Ishikawa (cell line): ENCODE data around the gene DLX1.

Source experiments
- CEBPB ChIP-seq: IDR thresholded peaks from 2 replicates; pipeline ENCODE4 v1.6.1; 2012
- CREB1 ChIP-seq: IDR thresholded peaks from 2 replicates; pipeline ENCODE4 v1.6.1; 2012; ENCODE audit warnings: low read depth
- EGR1 ChIP-seq: IDR thresholded peaks from 2 replicates; pipeline ENCODE4 v1.6.1; 2012
- EP300 ChIP-seq: IDR thresholded peaks from 2 replicates; pipeline ENCODE4 v1.6.1; 2012; ENCODE audit warnings: borderline replicate concordance
- FOXM1 ChIP-seq: IDR thresholded peaks from 2 replicates; pipeline ENCODE4 v1.6.1; 2012; ENCODE audit warnings: low read depth, borderline replicate concordance
- NFIC ChIP-seq: IDR thresholded peaks from 2 replicates; pipeline ENCODE4 v1.6.1; 2012
- TAF1 ChIP-seq: IDR thresholded peaks from 2 replicates; pipeline ENCODE4 v1.6.1; 2012; ENCODE audit warnings: low read depth, mild to moderate bottlenecking
- TCF12 ChIP-seq: IDR thresholded peaks from 2 replicates; pipeline ENCODE4 v1.6.1; 2012; ENCODE audit warnings: low read depth
- TEAD4 ChIP-seq: IDR thresholded peaks from 2 replicates; pipeline ENCODE4 v1.6.1; 2012
- YY1 ChIP-seq: IDR thresholded peaks from 2 replicates; pipeline ENCODE4 v1.6.1; 2012; ENCODE audit warnings: low read depth
- ZBTB7A ChIP-seq: IDR thresholded peaks from 2 replicates; pipeline ENCODE4 v1.6.1; 2012; ENCODE audit warnings: low read depth
- TF ChIP-seq, protein P1 (sequence below): IDR thresholded peaks from 2 replicates; pipeline ENCODE4 v1.6.1; 2012; ENCODE audit warnings: low read depth, mild to moderate bottlenecking
- TF ChIP-seq, protein P2 (sequence below): IDR thresholded peaks from 2 replicates; pipeline ENCODE4 v1.6.1; 2012
- TF ChIP-seq, protein P3 (sequence below): IDR thresholded peaks from 2 replicates; pipeline ENCODE4 v1.6.1; 2012

Gene DLX1

DNA sequence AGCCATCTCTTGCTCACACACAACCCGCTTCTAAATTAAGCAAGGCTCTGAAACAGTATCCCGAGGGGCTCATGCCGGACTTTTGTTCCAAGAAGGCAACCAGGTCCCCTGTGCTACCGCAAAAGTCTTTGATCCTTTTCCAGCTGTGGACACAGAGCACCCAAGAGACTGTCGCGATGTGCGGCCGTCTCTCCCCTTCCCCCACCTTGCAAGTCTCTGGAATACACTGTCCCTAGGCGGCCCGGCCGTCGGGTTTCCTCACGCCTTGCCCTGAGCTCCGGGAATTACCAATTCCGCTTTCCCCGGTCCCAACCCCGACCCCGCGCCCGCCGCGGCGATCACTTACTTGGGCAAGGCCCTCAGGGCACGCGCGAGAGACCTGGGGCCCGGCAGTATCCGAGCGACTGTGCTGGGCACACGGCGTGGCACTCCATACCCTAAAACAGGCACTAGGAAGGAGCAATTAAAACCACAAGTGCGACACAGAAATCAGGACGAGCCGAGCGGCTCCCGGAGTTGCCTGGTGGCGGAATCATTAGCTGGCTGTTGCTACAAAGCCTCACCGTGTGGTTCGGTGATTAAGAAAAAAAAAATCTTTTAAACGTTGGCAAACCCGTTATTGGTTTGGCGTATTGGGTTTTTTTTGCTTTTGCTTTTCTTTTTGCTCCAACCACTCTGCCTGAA lies 2.2 kb upstream of the DLX1 start:
- no peak for TF ChIP-seq TCF12
- TF ChIP-seq TEAD4: no peak
- no peak for TF ChIP-seq CEBPB
- TF ChIP-seq, protein P1, sequence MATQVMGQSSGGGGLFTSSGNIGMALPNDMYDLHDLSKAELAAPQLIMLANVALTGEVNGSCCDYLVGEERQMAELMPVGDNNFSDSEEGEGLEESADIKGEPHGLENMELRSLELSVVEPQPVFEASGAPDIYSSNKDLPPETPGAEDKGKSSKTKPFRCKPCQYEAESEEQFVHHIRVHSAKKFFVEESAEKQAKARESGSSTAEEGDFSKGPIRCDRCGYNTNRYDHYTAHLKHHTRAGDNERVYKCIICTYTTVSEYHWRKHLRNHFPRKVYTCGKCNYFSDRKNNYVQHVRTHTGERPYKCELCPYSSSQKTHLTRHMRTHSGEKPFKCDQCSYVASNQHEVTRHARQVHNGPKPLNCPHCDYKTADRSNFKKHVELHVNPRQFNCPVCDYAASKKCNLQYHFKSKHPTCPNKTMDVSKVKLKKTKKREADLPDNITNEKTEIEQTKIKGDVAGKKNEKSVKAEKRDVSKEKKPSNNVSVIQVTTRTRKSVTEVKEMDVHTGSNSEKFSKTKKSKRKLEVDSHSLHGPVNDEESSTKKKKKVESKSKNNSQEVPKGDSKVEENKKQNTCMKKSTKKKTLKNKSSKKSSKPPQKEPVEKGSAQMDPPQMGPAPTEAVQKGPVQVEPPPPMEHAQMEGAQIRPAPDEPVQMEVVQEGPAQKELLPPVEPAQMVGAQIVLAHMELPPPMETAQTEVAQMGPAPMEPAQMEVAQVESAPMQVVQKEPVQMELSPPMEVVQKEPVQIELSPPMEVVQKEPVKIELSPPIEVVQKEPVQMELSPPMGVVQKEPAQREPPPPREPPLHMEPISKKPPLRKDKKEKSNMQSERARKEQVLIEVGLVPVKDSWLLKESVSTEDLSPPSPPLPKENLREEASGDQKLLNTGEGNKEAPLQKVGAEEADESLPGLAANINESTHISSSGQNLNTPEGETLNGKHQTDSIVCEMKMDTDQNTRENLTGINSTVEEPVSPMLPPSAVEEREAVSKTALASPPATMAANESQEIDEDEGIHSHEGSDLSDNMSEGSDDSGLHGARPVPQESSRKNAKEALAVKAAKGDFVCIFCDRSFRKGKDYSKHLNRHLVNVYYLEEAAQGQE: no peak
- TF ChIP-seq, protein P2, sequence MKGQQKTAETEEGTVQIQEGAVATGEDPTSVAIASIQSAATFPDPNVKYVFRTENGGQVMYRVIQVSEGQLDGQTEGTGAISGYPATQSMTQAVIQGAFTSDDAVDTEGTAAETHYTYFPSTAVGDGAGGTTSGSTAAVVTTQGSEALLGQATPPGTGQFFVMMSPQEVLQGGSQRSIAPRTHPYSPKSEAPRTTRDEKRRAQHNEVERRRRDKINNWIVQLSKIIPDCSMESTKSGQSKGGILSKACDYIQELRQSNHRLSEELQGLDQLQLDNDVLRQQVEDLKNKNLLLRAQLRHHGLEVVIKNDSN: no peak

DNA sequence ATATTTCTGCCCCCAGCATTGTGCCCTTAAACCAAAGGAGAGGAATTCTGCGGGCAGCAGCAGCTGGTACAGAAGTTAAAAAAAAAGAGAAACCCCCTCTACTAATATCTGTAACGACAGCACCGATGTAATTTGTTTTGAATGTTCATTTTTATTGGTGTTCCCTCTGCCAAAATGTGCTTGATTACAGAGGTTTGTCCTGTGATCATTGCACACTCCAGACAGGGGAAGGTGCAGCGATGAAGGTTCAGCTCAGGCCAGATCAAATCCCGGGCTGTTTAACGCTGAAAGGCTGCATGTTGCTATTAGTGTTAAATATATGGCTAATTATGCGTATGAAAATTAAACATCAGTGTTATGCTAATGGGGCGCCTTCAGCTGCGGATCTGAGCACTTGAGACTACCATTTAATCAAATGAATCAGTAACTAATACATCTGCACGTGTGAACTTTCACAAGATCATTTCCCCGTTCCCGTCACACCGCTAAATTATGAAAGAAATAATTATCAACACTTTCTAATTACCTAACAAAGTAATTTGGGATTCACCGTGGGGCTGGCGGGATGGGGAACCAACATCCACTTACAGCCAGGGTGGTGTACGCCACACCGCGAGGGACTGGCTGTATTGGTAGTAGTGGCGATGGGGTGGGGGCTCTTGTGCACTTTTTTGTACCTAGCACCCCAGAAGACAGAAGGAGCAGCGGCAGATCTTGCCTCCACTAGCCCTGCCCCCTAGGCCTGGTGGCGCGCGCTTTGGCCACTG lies 1.5 kb upstream of the DLX1 start:
- no peak for TF ChIP-seq TCF12
- TF ChIP-seq YY1: no peak

DNA sequence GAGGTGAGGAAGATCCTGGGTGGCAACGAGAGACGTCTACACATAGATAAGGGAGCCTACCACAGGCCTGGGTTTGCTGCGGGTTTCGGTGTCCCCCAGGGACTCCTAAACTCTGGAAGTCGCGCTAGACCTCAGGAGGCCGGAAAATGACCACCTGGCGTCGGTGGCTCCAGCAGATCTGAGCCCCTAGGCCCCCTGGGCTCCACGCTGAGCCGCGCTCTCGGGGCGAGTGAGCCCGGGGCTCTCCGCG lies 987 bp upstream of the DLX1 start:
- TF ChIP-seq, protein P2: no peak
- TF ChIP-seq FOXM1 (no peak), NFIC (no peak), EGR1 (no peak)
- TF ChIP-seq, protein P1: no peak

DNA sequence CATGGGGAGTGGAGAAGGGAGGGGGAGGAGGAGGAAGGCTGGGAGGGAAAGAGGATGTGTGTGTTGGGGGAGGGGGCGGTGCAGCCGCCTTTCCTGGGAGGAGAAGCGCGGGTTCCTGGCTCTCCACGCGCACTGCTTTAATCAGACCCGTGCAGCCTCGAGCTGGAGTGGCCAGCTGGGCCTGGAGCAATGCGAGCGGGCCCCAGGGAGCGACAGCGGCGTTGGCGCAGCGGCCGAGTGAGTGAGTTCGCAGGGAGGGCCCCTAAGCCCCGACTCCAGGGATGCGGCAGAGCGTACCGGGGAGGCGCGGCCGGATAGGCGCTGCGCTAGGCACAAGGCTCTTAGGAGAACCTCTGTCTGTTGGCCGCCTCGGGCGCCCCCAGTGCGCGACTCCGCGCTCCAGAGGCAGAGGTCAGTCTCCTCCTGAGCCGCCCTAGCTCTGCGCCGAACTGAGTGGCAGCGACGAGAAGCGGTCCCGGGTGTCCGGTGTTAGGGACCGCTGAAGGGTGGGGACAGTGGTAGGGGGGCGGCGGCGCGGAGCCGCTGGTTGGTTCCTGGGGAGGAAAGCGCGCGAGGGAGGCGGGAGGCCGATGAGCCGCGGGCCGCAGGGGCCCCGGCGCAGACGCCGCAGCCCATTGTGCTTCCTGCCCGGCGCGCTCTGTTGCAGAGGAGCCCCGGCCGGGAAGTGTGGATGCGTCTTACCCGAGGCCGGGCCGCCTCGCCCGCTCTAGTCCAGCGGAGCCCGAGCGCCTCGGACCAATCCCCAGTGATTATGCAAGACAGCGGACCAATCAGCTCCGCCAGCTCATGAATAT lies 455 bp upstream of the DLX1 start:
- peak; percentile 55; the same call in 1 of the 2 replicates for TF ChIP-seq ZBTB7A
- TF ChIP-seq CEBPB: peak; percentile 83
- TF ChIP-seq EP300: no peak
- TF ChIP-seq YY1: no peak
- TF ChIP-seq, protein P3, sequence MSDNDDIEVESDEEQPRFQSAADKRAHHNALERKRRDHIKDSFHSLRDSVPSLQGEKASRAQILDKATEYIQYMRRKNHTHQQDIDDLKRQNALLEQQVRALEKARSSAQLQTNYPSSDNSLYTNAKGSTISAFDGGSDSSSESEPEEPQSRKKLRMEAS: peak; percentile 80
- no peak for TF ChIP-seq TEAD4
- TF ChIP-seq CREB1: no peak
- TF ChIP-seq TAF1: peak; percentile 70
- TF ChIP-seq EGR1: no peak
- TF ChIP-seq FOXM1: no peak
- no peak for TF ChIP-seq TCF12
- TF ChIP-seq, protein P1: no peak
